AG04449 (cell line): ENCODE measurements around the gene CDC16.
A peak's percentile ranks its signal among the peaks of the same experiment; 100 is the strongest.

Experiments
- CTCF ChIA-PET: fragments of 350-600 bp; formaldehyde crosslinking; extraction: SDS; loops from one replicate; lab custom pipeline; 2021; ENCODE audit warnings: antibody characterized with exemption; lab: Yijun Ruan, JAX
- POLR2A ChIA-PET: fragments of 400-600, 350-600 bp; formaldehyde crosslinking; extraction: SDS; loops from one replicate; lab custom pipeline; 2020; ENCODE audit warnings: antibody characterized with exemption, inconsistent platforms; lab: Yijun Ruan, JAX
- DNase-seq: peaks from one replicate; pipeline ENCODE4 v3.0.0-alpha.2; 2010; ENCODE audit warnings: low read depth, low spot score
- H3K4me3 ChIP-seq: 2 replicates; pipeline ENCODE4 v1.5.1; 2011; ENCODE audit warnings: low read depth, mild to moderate bottlenecking, control low read depth, low read length
- TF ChIP-seq, protein P1 (sequence below): IDR thresholded peaks from one replicate; pipeline ENCODE4 v1.5.1; 2011; ENCODE audit warnings: mild to moderate bottlenecking, moderate library complexity, low read length, control low read depth, inconsistent platforms; ENCODE audit not compliant: insufficient read depth; ENCODE audit errors: missing control alignments

CDC16 gene

DNA sequence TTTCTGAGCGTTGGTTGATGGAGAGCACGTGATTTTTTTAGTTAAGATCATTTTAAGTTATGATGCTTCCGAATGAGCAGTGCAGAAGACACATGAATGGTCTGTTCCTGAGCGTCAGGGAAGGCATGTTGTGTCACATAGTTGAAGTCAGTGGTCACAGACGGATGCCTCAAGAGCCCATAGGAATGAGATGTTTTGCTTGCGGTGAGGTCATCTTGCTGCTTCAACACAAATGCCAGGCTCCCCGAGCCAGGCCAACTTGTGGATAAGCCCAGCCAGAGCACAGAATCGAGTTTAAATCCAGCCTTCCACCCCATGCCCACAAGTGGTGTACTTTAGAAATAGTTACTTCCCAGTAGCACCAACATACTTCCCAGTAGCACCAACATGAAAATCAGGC lies 52.1 kb downstream of the CDC16 start:
- H3K4me3 ChIP-seq, result no peak overlapping the region
- ChIA-PET CTCF (interaction anchor here (0.7 kb wide), 1 partner anchor 54 kb away, joined by 3 read pairs; no protein-coding TSS in a partner anchor), POLR2A (no interaction called here)
- TF ChIP-seq, protein P1, sequence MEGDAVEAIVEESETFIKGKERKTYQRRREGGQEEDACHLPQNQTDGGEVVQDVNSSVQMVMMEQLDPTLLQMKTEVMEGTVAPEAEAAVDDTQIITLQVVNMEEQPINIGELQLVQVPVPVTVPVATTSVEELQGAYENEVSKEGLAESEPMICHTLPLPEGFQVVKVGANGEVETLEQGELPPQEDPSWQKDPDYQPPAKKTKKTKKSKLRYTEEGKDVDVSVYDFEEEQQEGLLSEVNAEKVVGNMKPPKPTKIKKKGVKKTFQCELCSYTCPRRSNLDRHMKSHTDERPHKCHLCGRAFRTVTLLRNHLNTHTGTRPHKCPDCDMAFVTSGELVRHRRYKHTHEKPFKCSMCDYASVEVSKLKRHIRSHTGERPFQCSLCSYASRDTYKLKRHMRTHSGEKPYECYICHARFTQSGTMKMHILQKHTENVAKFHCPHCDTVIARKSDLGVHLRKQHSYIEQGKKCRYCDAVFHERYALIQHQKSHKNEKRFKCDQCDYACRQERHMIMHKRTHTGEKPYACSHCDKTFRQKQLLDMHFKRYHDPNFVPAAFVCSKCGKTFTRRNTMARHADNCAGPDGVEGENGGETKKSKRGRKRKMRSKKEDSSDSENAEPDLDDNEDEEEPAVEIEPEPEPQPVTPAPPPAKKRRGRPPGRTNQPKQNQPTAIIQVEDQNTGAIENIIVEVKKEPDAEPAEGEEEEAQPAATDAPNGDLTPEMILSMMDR, result no peak
- DNase-seq, result peak; percentile 68

DNA sequence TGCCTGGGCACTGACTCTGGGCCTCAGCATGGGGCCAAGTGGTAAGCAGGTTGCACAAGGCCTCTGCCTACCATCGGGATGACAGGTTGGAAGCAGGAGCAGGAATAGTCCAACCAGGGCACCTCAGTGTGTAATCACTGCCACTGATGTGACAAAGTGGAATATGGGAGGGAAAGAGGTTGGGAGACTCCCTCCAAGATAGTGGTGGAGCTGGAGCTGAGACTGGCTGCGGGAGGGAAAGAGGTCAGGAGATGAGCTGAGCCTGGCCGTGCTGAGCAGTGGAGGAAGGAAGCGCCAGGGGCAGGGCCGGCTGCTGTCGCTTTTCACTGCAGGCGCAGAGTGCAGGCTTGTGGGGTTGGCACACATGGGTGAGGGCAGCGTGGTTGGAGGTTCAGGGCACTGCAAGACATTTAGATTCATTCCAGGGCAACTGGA lies 53.5 kb downstream of the CDC16 start:
- no peak for DNase-seq
- CTCF ChIA-PET, result no interaction called here
- POLR2A ChIA-PET, result no interaction called here
- no peak overlapping the region for H3K4me3 ChIP-seq
- TF ChIP-seq, protein P1, result no peak

DNA sequence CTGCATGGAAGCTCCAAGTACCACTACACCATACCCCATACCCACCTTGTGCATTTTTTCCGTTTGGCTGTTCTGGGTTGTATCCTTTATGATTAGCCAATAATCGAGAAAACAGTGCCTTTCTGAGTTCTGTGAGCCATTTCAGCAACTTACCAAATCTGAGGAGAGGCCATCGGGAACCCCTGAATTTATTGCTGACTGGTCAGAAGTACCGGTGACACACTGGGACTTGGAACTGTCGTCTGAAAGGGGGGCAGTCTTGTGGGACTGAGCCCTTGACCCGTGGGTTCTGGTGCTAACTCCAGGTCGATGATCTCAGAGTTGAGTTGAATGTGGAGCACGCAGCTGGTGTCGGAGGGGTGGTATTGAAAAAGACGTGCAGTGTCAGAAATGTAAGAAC lies 61.8 kb downstream of the CDC16 start:
- H3K4me3 ChIP-seq, result no peak overlapping the region
- ChIA-PET POLR2A (no interaction called here), CTCF (no interaction called here)
- TF ChIP-seq, protein P1, result no peak
- DNase-seq, result no peak

DNA sequence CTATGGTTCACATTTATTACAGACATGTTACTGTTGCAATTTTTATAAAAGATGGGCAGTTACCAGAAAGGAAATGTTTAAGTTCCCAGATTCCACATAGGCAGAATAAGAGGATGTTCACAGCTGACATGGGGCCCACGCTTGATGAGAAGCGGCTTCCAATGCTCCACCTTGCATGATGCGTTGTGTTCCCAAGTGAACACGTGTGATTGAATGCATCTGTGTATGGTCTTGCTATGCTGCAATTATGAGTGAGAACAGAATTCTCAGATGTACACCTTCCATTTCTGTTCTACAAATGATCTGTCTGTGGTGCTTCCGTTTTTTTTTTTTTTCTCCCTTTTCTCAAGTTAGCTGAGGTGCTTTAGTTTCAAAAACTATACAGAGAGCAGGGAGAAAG lies 62.2 kb downstream of the CDC16 start:
- TF ChIP-seq, protein P1, result no peak
- no peak overlapping the region for H3K4me3 ChIP-seq
- ChIA-PET CTCF (no interaction called here), POLR2A (no interaction called here)
- no peak for DNase-seq

DNA sequence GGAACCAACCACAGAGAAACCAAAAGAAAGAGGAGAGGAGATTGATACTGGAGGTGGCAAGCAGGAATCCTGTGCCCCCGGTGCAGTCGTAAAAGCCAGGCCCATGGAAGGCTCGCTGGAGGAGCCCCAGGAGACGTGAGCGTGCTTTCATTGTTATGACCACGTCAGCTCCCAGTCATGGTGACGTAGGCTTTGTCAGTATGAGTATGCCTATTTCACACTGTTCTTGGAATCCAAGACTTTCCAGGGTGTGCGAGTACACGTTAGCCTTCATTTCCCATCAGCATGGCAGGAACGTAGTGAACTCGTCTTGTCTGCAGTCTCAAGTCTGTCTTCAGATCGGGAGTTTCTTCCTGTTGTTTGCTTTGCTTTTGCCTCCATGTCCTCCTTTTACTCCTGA lies 64.2 kb downstream of the CDC16 start:
- ChIA-PET POLR2A (no interaction called here), CTCF (no interaction called here)
- TF ChIP-seq, protein P1, result no peak
- no peak for DNase-seq
- no peak overlapping the region for H3K4me3 ChIP-seq

DNA sequence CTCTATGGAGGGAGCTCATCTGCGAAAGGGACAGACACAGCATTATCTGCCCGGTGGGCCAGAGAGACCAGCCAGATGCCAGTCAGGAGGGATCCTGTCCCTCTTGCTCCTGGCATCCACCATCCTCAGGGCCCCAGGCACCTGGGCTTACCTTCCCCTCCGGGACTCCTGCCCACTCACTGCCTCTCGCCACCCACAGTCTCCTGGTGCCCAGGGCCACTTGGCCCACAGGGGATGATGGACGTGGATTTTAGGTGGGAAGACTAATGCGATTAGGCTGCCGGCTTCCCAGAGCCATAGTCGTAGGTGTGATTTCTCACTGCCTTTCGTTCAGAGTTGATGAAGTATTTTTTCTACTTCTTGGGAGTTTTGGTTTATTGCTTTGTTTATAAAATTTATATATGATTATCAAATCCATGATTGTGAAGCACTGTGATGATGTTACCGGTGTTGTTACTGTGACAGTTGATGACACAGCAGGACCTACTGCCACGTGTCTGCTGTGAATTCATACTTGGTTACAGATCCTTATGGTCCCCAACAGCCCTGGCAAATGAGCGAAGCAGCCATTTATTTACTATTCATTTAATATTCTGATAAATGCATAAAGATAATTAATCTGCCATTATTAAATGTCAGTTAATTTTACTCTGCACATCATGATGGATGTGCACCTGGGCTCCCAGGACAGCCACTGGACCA lies 65.1 kb downstream of the CDC16 start:
- ChIA-PET POLR2A (no interaction called here), CTCF (no interaction called here)
- TF ChIP-seq, protein P1, result no peak
- no peak for DNase-seq
- no peak overlapping the region for H3K4me3 ChIP-seq
